HepG2 (cell line): ENCODE results near the gene IGF2BP3. TPM values are rescaled to one million over a fixed set of nuclear protein-coding genes. Genes with fewer than 3 reads are reported as not detected.

Source experiments
- AGO1 ChIP-seq: fragments of 200-400 bp; formaldehyde crosslinking; IDR thresholded peaks from 2 replicates; pipeline ENCODE4 v1.6.1; 2017; ENCODE audit warnings: mild to moderate bottlenecking, low read depth, low read length, moderate library complexity; ENCODE audit not compliant: poor library complexity, severe bottlenecking
- ARNT ChIP-seq: fragments of 450-650 bp; IDR thresholded peaks from 2 replicates; pipeline ENCODE4 v1.6.1; 2017
- CREB1 ChIP-seq, 2 experiments: fragments of 450-650 bp in 1 of 2; IDR thresholded peaks; 2 replicates each; pipeline ENCODE4 v1.6.1; 2016 to 2017; ENCODE audit warnings: control low read depth in 1 of 2, mild to moderate bottlenecking in 1 of 2, missing compliant biosample characterization in 1 of 2, missing genetic modification characterization in 1 of 2
- KDM6A ChIP-seq: IDR thresholded peaks from 2 replicates; pipeline ENCODE4 v1.6.1; 2016; ENCODE audit warnings: low read depth
- MED1 ChIP-seq: sonication (generic); formaldehyde crosslinking; IDR thresholded peaks from 2 replicates; pipeline ENCODE4 v1.4.0; 2020; ENCODE audit warnings: missing genetic modification reagents
- MLLT10 ChIP-seq: sonication (generic); formaldehyde crosslinking; IDR thresholded peaks from 2 replicates; pipeline ENCODE4 v1.4.0; 2020; ENCODE audit warnings: missing genetic modification reagents
- RFX5 ChIP-seq: IDR thresholded peaks from 2 replicates; pipeline ENCODE4 v1.6.1; 2011; ENCODE audit warnings: low read depth, low read length, improper control_type of control experiment
- ZNF383 ChIP-seq: sonication (generic); formaldehyde crosslinking; IDR thresholded peaks from 2 replicates; pipeline ENCODE4 v1.4.0; 2020; ENCODE audit warnings: missing genetic modification reagents, mild to moderate bottlenecking, borderline replicate concordance
- ZSCAN20 ChIP-seq: sonication (generic); formaldehyde crosslinking; IDR thresholded peaks from 2 replicates; pipeline ENCODE4 v1.4.0; 2020; ENCODE audit warnings: missing genetic modification reagents, mild to moderate bottlenecking, borderline replicate concordance
- polyA plus RNA-seq, 8 experiments: library from polyadenylated mRNA; depleted of rRNA in 3 of 8; stranded (reverse) in 7 of 8; unstranded in 1 of 8; fragments of >200 nt; fragmentation: Illumina TruSeq in 4 of 8; extraction: Trizol in 4 of 8; gene quantifications; 2 replicates each; pipeline versions ENCODE4 v1.2.1 to v1.2.3, GENCODE V29; 2011 to 2016; ENCODE audit warnings: low read depth in 4 of 8, missing spikeins in 1 of 8, mixed read lengths in 1 of 8; ENCODE audit not compliant: insufficient read depth in 1 of 8
- total RNA-seq, 5 experiments: library from RNA; depleted of rRNA; stranded (reverse); fragments of >200 nt; fragmentation: Illumina TruSeq; extraction: Trizol; gene quantifications; 2 replicates each; pipeline ENCODE4 v1.2.3, GENCODE V29; 2016; ENCODE audit warnings: low read depth in 1 of 5
- TF ChIP-seq, protein P1 (sequence below): sonication (generic); formaldehyde crosslinking; IDR thresholded peaks from 2 replicates; pipeline ENCODE4 v1.5.1; 2020; ENCODE audit warnings: mild to moderate bottlenecking, missing genetic modification reagents, borderline replicate concordance
- TF ChIP-seq, protein P2 (sequence below): sonication (generic); formaldehyde crosslinking; IDR thresholded peaks from 2 replicates; pipeline ENCODE4 v1.4.0; 2020; ENCODE audit warnings: missing genetic modification reagents, borderline replicate concordance
- TF ChIP-seq, protein P3 (sequence below): sonication (generic); formaldehyde crosslinking; conservative IDR thresholded peaks from 2 replicates; pipeline ENCODE4 v1.8.0; 2022; ENCODE audit warnings: low read depth, missing genetic modification reagents
- TF ChIP-seq, protein P4 (sequence below): sonication (generic); formaldehyde crosslinking; IDR thresholded peaks from 2 replicates; pipeline ENCODE4 v1.5.1; 2020; ENCODE audit warnings: mild to moderate bottlenecking, missing genetic modification reagents, moderate library complexity
- TF ChIP-seq, protein P5 (sequence below): sonication (generic); formaldehyde crosslinking; IDR thresholded peaks from 2 replicates; pipeline ENCODE4 v1.4.0; 2020; ENCODE audit warnings: missing genetic modification reagents

IGF2BP3 gene
- total and polyA plus RNA-seq, 2 of the 13 experiments (the other 11 are each of a cell fraction or from before 2014, with no cell fraction given): 37.7 to 39.5 TPM

DNA sequence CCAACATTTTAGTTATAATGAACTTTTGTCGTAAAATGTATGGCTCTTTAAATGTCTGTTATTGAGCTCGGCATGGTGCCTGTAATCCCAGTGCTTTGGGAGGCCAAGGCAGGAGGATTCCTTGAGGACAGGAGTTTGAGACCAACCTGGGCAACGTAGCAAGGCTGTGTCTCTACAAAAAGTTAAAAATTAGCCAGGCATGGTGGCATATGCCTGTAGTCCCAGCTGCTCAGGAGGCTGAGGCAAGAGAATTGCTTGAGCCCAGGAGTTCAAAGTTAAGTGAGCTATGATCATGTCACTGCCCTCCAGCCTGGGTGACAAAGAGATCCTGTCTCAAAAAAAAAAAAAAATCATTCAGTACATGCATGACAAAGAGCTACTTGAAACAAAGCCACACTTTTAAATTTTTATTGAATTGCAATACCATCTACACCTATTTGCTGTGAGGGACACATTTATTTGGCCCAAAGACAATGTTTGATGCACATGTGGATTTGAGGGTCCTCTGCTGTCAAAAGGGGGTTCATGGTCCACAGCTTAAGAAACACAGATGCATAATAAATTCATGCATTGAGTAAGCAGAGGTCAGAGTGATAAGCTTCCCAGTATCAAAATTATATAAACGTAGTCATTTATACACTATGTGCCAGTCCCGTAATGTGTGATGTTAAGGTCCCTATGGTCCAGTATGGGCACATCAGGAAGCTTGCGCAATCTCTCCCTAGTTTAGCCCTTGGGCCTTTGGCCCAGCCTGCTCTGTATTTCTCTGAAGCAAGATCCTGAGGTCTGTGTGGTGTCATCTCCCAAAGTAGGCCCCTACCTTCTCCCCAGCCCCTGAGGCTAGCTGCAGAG, 175.5 kb downstream of the IGF2BP3 start (continued):
- TF ChIP-seq, protein P1, sequence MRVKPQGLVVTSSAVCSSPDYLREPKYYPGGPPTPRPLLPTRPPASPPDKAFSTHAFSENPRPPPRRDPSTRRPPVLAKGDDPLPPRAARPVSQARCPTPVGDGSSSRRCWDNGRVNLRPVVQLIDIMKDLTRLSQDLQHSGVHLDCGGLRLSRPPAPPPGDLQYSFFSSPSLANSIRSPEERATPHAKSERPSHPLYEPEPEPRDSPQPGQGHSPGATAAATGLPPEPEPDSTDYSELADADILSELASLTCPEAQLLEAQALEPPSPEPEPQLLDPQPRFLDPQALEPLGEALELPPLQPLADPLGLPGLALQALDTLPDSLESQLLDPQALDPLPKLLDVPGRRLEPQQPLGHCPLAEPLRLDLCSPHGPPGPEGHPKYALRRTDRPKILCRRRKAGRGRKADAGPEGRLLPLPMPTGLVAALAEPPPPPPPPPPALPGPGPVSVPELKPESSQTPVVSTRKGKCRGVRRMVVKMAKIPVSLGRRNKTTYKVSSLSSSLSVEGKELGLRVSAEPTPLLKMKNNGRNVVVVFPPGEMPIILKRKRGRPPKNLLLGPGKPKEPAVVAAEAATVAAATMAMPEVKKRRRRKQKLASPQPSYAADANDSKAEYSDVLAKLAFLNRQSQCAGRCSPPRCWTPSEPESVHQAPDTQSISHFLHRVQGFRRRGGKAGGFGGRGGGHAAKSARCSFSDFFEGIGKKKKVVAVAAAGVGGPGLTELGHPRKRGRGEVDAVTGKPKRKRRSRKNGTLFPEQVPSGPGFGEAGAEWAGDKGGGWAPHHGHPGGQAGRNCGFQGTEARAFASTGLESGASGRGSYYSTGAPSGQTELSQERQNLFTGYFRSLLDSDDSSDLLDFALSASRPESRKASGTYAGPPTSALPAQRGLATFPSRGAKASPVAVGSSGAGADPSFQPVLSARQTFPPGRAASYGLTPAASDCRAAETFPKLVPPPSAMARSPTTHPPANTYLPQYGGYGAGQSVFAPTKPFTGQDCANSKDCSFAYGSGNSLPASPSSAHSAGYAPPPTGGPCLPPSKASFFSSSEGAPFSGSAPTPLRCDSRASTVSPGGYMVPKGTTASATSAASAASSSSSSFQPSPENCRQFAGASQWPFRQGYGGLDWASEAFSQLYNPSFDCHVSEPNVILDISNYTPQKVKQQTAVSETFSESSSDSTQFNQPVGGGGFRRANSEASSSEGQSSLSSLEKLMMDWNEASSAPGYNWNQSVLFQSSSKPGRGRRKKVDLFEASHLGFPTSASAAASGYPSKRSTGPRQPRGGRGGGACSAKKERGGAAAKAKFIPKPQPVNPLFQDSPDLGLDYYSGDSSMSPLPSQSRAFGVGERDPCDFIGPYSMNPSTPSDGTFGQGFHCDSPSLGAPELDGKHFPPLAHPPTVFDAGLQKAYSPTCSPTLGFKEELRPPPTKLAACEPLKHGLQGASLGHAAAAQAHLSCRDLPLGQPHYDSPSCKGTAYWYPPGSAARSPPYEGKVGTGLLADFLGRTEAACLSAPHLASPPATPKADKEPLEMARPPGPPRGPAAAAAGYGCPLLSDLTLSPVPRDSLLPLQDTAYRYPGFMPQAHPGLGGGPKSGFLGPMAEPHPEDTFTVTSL (CRISPR knock-in tag): peak; percentile 84; the same call in 1 of the 2 replicates
- TF ChIP-seq, protein P2, sequence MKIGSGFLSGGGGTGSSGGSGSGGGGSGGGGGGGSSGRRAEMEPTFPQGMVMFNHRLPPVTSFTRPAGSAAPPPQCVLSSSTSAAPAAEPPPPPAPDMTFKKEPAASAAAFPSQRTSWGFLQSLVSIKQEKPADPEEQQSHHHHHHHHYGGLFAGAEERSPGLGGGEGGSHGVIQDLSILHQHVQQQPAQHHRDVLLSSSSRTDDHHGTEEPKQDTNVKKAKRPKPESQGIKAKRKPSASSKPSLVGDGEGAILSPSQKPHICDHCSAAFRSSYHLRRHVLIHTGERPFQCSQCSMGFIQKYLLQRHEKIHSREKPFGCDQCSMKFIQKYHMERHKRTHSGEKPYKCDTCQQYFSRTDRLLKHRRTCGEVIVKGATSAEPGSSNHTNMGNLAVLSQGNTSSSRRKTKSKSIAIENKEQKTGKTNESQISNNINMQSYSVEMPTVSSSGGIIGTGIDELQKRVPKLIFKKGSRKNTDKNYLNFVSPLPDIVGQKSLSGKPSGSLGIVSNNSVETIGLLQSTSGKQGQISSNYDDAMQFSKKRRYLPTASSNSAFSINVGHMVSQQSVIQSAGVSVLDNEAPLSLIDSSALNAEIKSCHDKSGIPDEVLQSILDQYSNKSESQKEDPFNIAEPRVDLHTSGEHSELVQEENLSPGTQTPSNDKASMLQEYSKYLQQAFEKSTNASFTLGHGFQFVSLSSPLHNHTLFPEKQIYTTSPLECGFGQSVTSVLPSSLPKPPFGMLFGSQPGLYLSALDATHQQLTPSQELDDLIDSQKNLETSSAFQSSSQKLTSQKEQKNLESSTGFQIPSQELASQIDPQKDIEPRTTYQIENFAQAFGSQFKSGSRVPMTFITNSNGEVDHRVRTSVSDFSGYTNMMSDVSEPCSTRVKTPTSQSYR (CRISPR knock-in tag): peak; percentile 16; the same call in 1 of the 2 replicates
- TF ChIP-seq ZNF383 (CRISPR knock-in tag) (no peak), RFX5 (no peak), AGO1 (no peak), ZSCAN20 (CRISPR knock-in tag) (no peak), ARNT (no peak), MLLT10 (CRISPR knock-in tag) (no peak), CREB1 (IDR thresholded peaks at IDR 0.05) (0 out of 2 replicates have a peak, but pooled peaks have one; percentile 16), CREB1 (CRISPR knock-in tag; IDR thresholded peaks at IDR 0.05) (peak; percentile 66), MED1 (peak; percentile 67), KDM6A (CRISPR knock-in tag) (peak; percentile 54; the same call in 1 of the 2 replicates)
- TF ChIP-seq, protein P3, sequence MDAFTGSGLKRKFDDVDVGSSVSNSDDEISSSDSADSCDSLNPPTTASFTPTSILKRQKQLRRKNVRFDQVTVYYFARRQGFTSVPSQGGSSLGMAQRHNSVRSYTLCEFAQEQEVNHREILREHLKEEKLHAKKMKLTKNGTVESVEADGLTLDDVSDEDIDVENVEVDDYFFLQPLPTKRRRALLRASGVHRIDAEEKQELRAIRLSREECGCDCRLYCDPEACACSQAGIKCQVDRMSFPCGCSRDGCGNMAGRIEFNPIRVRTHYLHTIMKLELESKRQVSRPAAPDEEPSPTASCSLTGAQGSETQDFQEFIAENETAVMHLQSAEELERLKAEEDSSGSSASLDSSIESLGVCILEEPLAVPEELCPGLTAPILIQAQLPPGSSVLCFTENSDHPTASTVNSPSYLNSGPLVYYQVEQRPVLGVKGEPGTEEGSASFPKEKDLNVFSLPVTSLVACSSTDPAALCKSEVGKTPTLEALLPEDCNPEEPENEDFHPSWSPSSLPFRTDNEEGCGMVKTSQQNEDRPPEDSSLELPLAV (CRISPR knock-in tag): no peak
- TF ChIP-seq, protein P4, sequence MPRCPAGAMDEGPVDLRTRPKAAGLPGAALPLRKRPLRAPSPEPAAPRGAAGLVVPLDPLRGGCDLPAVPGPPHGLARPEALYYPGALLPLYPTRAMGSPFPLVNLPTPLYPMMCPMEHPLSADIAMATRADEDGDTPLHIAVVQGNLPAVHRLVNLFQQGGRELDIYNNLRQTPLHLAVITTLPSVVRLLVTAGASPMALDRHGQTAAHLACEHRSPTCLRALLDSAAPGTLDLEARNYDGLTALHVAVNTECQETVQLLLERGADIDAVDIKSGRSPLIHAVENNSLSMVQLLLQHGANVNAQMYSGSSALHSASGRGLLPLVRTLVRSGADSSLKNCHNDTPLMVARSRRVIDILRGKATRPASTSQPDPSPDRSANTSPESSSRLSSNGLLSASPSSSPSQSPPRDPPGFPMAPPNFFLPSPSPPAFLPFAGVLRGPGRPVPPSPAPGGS (CRISPR knock-in tag): no peak
- TF ChIP-seq, protein P5, sequence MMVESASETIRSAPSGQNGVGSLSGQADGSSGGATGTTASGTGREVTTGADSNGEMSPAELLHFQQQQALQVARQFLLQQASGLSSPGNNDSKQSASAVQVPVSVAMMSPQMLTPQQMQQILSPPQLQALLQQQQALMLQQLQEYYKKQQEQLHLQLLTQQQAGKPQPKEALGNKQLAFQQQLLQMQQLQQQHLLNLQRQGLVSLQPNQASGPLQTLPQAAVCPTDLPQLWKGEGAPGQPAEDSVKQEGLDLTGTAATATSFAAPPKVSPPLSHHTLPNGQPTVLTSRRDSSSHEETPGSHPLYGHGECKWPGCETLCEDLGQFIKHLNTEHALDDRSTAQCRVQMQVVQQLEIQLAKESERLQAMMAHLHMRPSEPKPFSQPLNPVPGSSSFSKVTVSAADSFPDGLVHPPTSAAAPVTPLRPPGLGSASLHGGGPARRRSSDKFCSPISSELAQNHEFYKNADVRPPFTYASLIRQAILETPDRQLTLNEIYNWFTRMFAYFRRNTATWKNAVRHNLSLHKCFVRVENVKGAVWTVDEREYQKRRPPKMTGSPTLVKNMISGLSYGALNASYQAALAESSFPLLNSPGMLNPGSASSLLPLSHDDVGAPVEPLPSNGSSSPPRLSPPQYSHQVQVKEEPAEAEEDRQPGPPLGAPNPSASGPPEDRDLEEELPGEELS (CRISPR knock-in tag): peak; percentile 60
